HepG2 (cell line): ENCODE data around the gene POU2F1. TPM values are rescaled to one million over a fixed set of nuclear protein-coding genes. Genes with fewer than 3 reads are reported as not detected.
A peak's percentile ranks its signal among the peaks of the same experiment; 100 is the strongest.

ENCODE experiments used
- MAFG ChIP-seq: sonication (generic); formaldehyde crosslinking; IDR thresholded peaks from 2 replicates; pipeline ENCODE4 v1.5.1; 2020; ENCODE audit warnings: mild to moderate bottlenecking, missing genetic modification reagents
- MEIS2 ChIP-seq: sonication (generic); formaldehyde crosslinking; IDR thresholded peaks from 2 replicates; pipeline ENCODE4 v1.9.0; 2021; ENCODE audit warnings: mild to moderate bottlenecking, missing genetic modification reagents
- SMAD9 ChIP-seq: sonication (generic); formaldehyde crosslinking; IDR thresholded peaks from 2 replicates; pipeline ENCODE4 v1.5.1; 2020; ENCODE audit warnings: mild to moderate bottlenecking, missing genetic modification reagents
- SMC3 ChIP-seq: IDR thresholded peaks from 2 replicates; pipeline ENCODE4 v1.6.1; 2011; ENCODE audit warnings: low read length, improper control_type of control experiment
- ZBTB42 ChIP-seq: sonication (generic); formaldehyde crosslinking; IDR thresholded peaks from 2 replicates; pipeline ENCODE4 v1.5.0; 2020; ENCODE audit warnings: mild to moderate bottlenecking, missing genetic modification reagents
- ZNF501 ChIP-seq: sonication (generic); formaldehyde crosslinking; IDR thresholded peaks from 2 replicates; pipeline ENCODE4 v1.5.1; 2020; ENCODE audit warnings: mild to moderate bottlenecking, moderate library complexity, missing genetic modification reagents
- ZNF644 ChIP-seq: IDR thresholded peaks from 2 replicates; pipeline ENCODE4 v1.6.1; 2016; ENCODE audit warnings: low read depth
- ZNF746 ChIP-seq: sonication (generic); formaldehyde crosslinking; IDR thresholded peaks from 2 replicates; pipeline ENCODE4 v1.8.0; 2022; ENCODE audit warnings: mild to moderate bottlenecking, missing genetic modification reagents
- ZSCAN29 ChIP-seq: sonication (generic); formaldehyde crosslinking; conservative IDR thresholded peaks from 2 replicates; pipeline ENCODE4 v1.4.0; 2020; ENCODE audit warnings: mild to moderate bottlenecking, missing genetic modification reagents
- polyA plus RNA-seq, 8 experiments: library from polyadenylated mRNA; depleted of rRNA in 3 of 8; stranded (reverse) in 7 of 8; unstranded in 1 of 8; fragments of >200 nt; fragmentation: Illumina TruSeq in 4 of 8; extraction: Trizol in 4 of 8; gene quantifications; 2 replicates each; pipeline versions ENCODE4 v1.2.1 to v1.2.3, GENCODE V29; 2011 to 2016; ENCODE audit warnings: low read depth in 4 of 8, missing spikeins in 1 of 8, mixed read lengths in 1 of 8; ENCODE audit not compliant: insufficient read depth in 1 of 8
- total RNA-seq, 5 experiments: library from RNA; depleted of rRNA; stranded (reverse); fragments of >200 nt; fragmentation: Illumina TruSeq; extraction: Trizol; gene quantifications; 2 replicates each; pipeline ENCODE4 v1.2.3, GENCODE V29; 2016; ENCODE audit warnings: low read depth in 1 of 5
- TF ChIP-seq, protein P1 (sequence below): IDR thresholded peaks from 2 replicates; pipeline ENCODE4 v1.6.1; 2016; ENCODE audit warnings: control low read depth
- TF ChIP-seq, protein P2 (sequence below): sonication (generic); formaldehyde crosslinking; IDR thresholded peaks from 2 replicates; pipeline ENCODE4 v1.4.0; 2020; ENCODE audit warnings: missing genetic modification reagents, mild to moderate bottlenecking, borderline replicate concordance
- TF ChIP-seq, protein P3 (sequence below): sonication (generic); formaldehyde crosslinking; conservative IDR thresholded peaks from 2 replicates; pipeline ENCODE4 v1.8.0; 2022; ENCODE audit warnings: missing genetic modification reagents
- TF ChIP-seq, protein P4 (sequence below): sonication (generic); formaldehyde crosslinking; IDR thresholded peaks from 2 replicates; pipeline ENCODE4 v1.5.0; 2020; ENCODE audit warnings: mild to moderate bottlenecking, missing genetic modification reagents
- TF ChIP-seq, protein P5 (sequence below): sonication (generic); formaldehyde crosslinking; IDR thresholded peaks from 2 replicates; pipeline ENCODE4 v1.5.1; 2020; ENCODE audit warnings: mild to moderate bottlenecking, missing genetic modification reagents, moderate library complexity
- TF ChIP-seq, protein P6 (sequence below): sonication (generic); formaldehyde crosslinking; IDR thresholded peaks from 2 replicates; pipeline ENCODE4 v1.8.1; 2023; ENCODE audit warnings: mild to moderate bottlenecking, missing genetic modification reagents

POU2F1 gene
- total and polyA plus RNA-seq, 2 of the 13 experiments (the other 11 are each of a cell fraction or from before 2014, with no cell fraction given): 10.2 to 13.0 TPM

DNA sequence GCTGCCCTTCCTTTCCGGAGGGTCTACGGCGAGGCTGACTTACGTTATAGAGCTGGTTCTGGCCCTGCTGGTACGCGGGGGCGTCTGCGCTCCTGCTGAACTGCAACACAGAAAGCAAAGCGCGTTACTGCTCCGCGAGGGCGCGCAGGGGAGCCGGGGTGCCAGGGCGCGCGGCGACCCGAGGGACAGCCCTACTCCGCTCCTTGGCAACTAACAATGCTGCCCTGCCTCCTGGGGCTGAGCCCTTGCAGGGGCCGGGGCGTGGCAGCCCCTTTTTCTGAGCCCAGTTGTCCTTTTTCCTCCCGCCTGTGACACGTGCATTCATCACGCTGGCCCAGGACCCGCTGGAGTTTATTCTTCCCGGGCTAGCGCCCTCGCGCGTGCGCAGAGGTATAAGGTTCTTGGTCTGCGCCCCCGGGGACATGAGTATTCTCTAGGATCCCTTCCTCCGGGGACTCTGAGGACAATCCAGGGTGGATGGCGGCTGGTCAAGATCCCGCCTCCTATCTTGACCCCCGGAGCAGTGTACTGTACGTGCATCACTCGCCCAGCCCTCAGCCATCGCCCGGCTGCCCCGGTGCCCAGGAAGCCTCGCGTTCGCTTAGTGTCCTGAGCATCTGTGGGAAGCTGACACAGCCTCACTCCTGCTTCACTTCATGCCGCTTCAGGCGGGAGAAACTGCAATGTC, 218.8 kb downstream of the POU2F1 start (continued):
- TF ChIP-seq SMAD9 (CRISPR knock-in tag): no peak
- TF ChIP-seq, protein P1, sequence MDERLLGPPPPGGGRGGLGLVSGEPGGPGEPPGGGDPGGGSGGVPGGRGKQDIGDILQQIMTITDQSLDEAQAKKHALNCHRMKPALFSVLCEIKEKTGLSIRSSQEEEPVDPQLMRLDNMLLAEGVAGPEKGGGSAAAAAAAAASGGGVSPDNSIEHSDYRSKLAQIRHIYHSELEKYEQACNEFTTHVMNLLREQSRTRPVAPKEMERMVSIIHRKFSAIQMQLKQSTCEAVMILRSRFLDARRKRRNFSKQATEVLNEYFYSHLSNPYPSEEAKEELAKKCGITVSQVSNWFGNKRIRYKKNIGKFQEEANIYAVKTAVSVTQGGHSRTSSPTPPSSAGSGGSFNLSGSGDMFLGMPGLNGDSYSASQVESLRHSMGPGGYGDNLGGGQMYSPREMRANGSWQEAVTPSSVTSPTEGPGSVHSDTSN (CRISPR knock-in tag): no peak
- TF ChIP-seq ZBTB42 (CRISPR knock-in tag): peak; percentile 29; the same call in 1 of the 2 replicates
- TF ChIP-seq ZNF644 (CRISPR knock-in tag): no peak
- no peak for TF ChIP-seq SMC3
- no peak for TF ChIP-seq ZNF501 (CRISPR knock-in tag)
- TF ChIP-seq, protein P2, sequence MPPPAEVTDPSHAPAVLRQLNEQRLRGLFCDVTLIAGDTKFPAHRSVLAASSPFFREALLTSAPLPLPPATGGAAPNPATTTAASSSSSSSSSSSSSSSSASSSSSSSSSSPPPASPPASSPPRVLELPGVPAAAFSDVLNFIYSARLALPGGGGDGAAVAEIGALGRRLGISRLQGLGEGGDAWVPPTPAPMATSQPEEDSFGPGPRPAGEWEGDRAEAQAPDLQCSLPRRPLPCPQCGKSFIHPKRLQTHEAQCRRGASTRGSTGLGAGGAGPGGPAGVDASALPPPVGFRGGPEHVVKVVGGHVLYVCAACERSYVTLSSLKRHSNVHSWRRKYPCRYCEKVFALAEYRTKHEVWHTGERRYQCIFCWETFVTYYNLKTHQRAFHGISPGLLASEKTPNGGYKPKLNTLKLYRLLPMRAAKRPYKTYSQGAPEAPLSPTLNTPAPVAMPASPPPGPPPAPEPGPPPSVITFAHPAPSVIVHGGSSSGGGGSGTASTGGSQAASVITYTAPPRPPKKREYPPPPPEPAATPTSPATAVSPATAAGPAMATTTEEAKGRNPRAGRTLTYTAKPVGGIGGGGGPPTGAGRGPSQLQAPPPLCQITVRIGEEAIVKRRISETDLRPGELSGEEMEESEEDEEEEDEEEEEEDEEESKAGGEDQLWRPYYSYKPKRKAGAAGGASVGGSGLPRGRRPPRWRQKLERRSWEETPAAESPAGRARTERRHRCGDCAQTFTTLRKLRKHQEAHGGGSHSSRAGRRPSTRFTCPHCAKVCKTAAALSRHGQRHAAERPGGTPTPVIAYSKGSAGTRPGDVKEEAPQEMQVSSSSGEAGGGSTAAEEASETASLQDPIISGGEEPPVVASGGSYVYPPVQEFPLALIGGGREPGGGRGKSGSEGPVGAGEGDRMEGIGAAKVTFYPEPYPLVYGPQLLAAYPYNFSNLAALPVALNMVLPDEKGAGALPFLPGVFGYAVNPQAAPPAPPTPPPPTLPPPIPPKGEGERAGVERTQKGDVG (CRISPR knock-in tag): no peak
- TF ChIP-seq, protein P3, sequence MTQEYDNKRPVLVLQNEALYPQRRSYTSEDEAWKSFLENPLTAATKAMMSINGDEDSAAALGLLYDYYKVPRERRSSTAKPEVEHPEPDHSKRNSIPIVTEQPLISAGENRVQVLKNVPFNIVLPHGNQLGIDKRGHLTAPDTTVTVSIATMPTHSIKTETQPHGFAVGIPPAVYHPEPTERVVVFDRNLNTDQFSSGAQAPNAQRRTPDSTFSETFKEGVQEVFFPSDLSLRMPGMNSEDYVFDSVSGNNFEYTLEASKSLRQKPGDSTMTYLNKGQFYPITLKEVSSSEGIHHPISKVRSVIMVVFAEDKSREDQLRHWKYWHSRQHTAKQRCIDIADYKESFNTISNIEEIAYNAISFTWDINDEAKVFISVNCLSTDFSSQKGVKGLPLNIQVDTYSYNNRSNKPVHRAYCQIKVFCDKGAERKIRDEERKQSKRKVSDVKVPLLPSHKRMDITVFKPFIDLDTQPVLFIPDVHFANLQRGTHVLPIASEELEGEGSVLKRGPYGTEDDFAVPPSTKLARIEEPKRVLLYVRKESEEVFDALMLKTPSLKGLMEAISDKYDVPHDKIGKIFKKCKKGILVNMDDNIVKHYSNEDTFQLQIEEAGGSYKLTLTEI (CRISPR knock-in tag): no peak
- no peak for TF ChIP-seq ZSCAN29 (CRISPR knock-in tag)
- no peak for TF ChIP-seq ZNF746 (CRISPR knock-in tag)
- TF ChIP-seq MAFG: no peak
- TF ChIP-seq, protein P4, sequence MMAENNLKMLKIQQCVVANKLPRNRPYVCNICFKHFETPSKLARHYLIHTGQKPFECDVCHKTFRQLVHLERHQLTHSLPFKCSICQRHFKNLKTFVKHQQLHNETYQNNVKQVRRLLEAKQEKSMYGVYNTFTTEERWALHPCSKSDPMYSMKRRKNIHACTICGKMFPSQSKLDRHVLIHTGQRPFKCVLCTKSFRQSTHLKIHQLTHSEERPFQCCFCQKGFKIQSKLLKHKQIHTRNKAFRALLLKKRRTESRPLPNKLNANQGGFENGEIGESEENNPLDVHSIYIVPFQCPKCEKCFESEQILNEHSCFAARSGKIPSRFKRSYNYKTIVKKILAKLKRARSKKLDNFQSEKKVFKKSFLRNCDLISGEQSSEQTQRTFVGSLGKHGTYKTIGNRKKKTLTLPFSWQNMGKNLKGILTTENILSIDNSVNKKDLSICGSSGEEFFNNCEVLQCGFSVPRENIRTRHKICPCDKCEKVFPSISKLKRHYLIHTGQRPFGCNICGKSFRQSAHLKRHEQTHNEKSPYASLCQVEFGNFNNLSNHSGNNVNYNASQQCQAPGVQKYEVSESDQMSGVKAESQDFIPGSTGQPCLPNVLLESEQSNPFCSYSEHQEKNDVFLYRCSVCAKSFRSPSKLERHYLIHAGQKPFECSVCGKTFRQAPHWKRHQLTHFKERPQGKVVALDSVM (CRISPR knock-in tag): no peak
- 0 out of 2 replicates have a peak, but pooled peaks have one; percentile 32 for TF ChIP-seq MEIS2 (CRISPR knock-in tag)
- TF ChIP-seq, protein P5, sequence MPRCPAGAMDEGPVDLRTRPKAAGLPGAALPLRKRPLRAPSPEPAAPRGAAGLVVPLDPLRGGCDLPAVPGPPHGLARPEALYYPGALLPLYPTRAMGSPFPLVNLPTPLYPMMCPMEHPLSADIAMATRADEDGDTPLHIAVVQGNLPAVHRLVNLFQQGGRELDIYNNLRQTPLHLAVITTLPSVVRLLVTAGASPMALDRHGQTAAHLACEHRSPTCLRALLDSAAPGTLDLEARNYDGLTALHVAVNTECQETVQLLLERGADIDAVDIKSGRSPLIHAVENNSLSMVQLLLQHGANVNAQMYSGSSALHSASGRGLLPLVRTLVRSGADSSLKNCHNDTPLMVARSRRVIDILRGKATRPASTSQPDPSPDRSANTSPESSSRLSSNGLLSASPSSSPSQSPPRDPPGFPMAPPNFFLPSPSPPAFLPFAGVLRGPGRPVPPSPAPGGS (CRISPR knock-in tag): no peak
- TF ChIP-seq, protein P6, sequence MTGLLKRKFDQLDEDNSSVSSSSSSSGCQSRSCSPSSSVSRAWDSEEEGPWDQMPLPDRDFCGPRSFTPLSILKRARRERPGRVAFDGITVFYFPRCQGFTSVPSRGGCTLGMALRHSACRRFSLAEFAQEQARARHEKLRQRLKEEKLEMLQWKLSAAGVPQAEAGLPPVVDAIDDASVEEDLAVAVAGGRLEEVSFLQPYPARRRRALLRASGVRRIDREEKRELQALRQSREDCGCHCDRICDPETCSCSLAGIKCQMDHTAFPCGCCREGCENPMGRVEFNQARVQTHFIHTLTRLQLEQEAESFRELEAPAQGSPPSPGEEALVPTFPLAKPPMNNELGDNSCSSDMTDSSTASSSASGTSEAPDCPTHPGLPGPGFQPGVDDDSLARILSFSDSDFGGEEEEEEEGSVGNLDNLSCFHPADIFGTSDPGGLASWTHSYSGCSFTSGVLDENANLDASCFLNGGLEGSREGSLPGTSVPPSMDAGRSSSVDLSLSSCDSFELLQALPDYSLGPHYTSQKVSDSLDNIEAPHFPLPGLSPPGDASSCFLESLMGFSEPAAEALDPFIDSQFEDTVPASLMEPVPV (CRISPR knock-in tag): no peak
